Psoas muscle (tissue), 8 donors: ENCODE measurements around the gene OCEL1. TPM values are rescaled to one million over a fixed set of nuclear protein-coding genes. Genes with fewer than 3 reads are reported as not detected.

Experiments used
- ATAC-seq, 4 donors: fragments of 200-7000 bp; cut with Tn5 transposase; one replicate each; pipeline ENCODE4 v1.9.1; 2020; ENCODE audit warnings: moderate library complexity in 3 of 4, mild to moderate bottlenecking in 2 of 4
- DNase-seq, 2 donors: peaks; one replicate each; pipeline ENCODE4 v3.0.0-alpha.2; 2020
- H3K27ac ChIP-seq: fragments of 200-600 bp; one replicate; pipeline ENCODE4 v1.8.0; 2022
- H3K27me3 ChIP-seq, 3 donors: fragments of 200-600 bp in 1 of 3; one replicate each; pipeline versions ENCODE4 v1.6.1 to v1.8.0; 2013 to 2022; ENCODE audit warnings: low read length in 2 of 3, mild to moderate bottlenecking in 2 of 3, moderate library complexity in 1 of 3; ENCODE audit not compliant: insufficient read depth in 3 of 3
- H3K36me3 ChIP-seq, 2 donors: fragments of 200-600 bp in 1 of 2; one replicate each; pipeline versions ENCODE4 v1.6.1 to v1.8.0; 2013 to 2022; ENCODE audit warnings: low read depth in 1 of 2, mild to moderate bottlenecking in 1 of 2, moderate library complexity in 1 of 2; ENCODE audit not compliant: insufficient read depth in 1 of 2
- H3K4me1 ChIP-seq: fragments of 200-600 bp; one replicate; pipeline ENCODE4 v1.8.0; 2022
- H3K4me3 ChIP-seq: fragments of 200-600 bp; one replicate; pipeline ENCODE4 v1.8.0; 2022; ENCODE audit warnings: mild to moderate bottlenecking
- H3K9me3 ChIP-seq: fragments of 200-600 bp; one replicate; pipeline ENCODE4 v1.8.0; 2022
- WGBS, 3 donors: extraction: QIAGEN DNeasy Blood & Tissue Kit; methylation state at CpG; one replicate each; pipeline versions ENCODE4 v1.1.6 to v1.1.7; 2013; 5-methylcytosine and 5-hydroxymethylcytosine counted together
- intact Hi-C, 2 donors: fragments of 100-400 bp; cut with DNase I; formaldehyde crosslinking; loops; one replicate each; pipeline versions ENCODE4 v1.11.0 to v1.14.2; 2022
- polyA plus RNA-seq, 3 donors: library from polyadenylated mRNA; stranded (reverse); fragments of 200-250 nt; gene quantifications; one replicate each; pipeline ENCODE4 v1.2.3, GENCODE V29; 2013
- total RNA-seq, 4 donors: library from RNA; stranded (reverse); fragmentation: NEBNext Ultra II Directional in 2 of 4; extraction: Animal tissue kit (Norgen Biotek cat#: 25700) in 2 of 4; gene quantifications; one replicate each; pipeline versions ENCODE4 v1.2.1 to v1.2.4, GENCODE V29; 2021 to 2023
- TF ChIP-seq, protein P1 (sequence below): fragments of 200-600 bp; IDR thresholded peaks from one replicate; pipeline ENCODE4 v1.8.0; 2022; ENCODE audit warnings: antibody characterized with exemption
- donor health status: healthy with polysubstance abuse.
- donor health status: DM: no; HTN: no; CAD: no; lungs with moderate emphysema.
- donor health status: Bipolar disorder and iron deficiency.
- donor health status: healthy.
- donor health status: DM: yes; HTN: yes; CAD: no.
- donor health status: DM: no; HTN: no; CAD: no.
- donor health status: DM: no; HTN: no; CAD: no.
- donor health status: DM: yes; HTN: yes; CAD: no.

The OCEL1 gene
- total and polyA plus RNA-seq, 7 donors: 15.6 to 37.1 (median 19.6) TPM

DNA sequence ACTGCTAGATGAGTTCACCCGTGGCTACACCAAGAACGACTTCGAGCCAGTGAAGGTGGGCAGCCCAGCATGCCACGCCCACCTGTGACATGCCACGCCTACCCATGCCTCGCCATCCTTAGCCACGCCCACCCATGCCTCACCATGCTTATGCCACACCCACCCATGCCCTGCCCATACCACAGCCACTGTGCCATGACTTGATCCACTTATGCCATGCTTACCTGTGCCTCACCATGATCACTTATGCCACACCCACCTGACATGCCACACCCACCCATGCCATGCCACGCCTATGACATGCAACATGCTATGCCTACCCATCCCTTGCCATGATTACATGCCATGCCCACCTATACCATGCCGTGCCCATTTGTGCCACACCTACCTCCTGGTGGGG, 23.8 kb upstream of the OCEL1 start:
- Histone ChIP-seq H3K9me3 (no peaks in the 10 kb centered on the region), H3K4me3 (no peak overlapping the region), H3K4me1 (no peaks in the 10 kb centered on the region), H3K27me3 (no peaks in the 10 kb centered on the region), H3K27ac (no peak overlapping the region), H3K36me3 (peaks cover 0 to 67% of the 10 kb centered on the region in 2 donors)
- TF ChIP-seq, protein P1, sequence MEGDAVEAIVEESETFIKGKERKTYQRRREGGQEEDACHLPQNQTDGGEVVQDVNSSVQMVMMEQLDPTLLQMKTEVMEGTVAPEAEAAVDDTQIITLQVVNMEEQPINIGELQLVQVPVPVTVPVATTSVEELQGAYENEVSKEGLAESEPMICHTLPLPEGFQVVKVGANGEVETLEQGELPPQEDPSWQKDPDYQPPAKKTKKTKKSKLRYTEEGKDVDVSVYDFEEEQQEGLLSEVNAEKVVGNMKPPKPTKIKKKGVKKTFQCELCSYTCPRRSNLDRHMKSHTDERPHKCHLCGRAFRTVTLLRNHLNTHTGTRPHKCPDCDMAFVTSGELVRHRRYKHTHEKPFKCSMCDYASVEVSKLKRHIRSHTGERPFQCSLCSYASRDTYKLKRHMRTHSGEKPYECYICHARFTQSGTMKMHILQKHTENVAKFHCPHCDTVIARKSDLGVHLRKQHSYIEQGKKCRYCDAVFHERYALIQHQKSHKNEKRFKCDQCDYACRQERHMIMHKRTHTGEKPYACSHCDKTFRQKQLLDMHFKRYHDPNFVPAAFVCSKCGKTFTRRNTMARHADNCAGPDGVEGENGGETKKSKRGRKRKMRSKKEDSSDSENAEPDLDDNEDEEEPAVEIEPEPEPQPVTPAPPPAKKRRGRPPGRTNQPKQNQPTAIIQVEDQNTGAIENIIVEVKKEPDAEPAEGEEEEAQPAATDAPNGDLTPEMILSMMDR: no peak
- no peak for ATAC-seq
- 89 to 95% (median 90%) methylated on average over 9 of the region's 9 CpGs for WGBS, 3 donors
- DNase-seq: no peak
- intact Hi-C loops: loop anchor here (5.0 to 10.0 kb wide), 2 partner anchors 57 to 80 kb away; partner anchors contain the start of gene ANKLE1 (in 1 of the 2)

DNA sequence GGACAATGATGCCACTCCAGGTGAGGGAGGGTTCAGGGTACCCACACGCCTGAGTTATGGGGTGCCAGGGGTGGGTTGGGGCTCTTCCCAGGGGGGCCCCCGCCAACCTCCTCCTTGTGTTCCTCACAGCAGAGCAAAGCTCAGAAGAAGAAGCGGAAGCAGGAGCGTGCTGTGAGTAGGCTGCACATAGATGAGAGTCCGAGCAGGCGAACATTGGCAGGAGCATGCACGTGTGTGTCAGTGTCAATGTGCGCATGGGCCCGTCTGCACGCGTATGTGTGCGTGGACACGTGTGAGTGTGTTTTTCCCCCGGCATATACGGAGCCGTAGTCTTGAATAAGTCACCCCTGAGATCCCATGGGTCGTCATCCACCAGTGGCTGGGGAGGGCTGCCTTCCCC, 23.3 kb upstream of the OCEL1 start:
- intact Hi-C loops: loop anchor here (5.0 to 10.0 kb wide), 2 partner anchors 58 to 80 kb away; partner anchors contain the start of gene ANKLE1 (in 1 of the 2)
- no peak overlapping the region for H3K27ac ChIP-seq
- no peaks in the 10 kb centered on the region for H3K9me3 ChIP-seq
- 90 to 95% (median 92%) methylated on average over 17 of the region's 17 CpGs for WGBS, 3 donors
- no peaks in the 10 kb centered on the region for H3K27me3 ChIP-seq
- H3K4me3 ChIP-seq: no peak overlapping the region
- no peaks in the 10 kb centered on the region for H3K4me1 ChIP-seq
- TF ChIP-seq, protein P1: no peak
- no peak for DNase-seq
- peaks cover 0 to 63% of the 10 kb centered on the region in 2 donors for H3K36me3 ChIP-seq
- ATAC-seq: no peak

DNA sequence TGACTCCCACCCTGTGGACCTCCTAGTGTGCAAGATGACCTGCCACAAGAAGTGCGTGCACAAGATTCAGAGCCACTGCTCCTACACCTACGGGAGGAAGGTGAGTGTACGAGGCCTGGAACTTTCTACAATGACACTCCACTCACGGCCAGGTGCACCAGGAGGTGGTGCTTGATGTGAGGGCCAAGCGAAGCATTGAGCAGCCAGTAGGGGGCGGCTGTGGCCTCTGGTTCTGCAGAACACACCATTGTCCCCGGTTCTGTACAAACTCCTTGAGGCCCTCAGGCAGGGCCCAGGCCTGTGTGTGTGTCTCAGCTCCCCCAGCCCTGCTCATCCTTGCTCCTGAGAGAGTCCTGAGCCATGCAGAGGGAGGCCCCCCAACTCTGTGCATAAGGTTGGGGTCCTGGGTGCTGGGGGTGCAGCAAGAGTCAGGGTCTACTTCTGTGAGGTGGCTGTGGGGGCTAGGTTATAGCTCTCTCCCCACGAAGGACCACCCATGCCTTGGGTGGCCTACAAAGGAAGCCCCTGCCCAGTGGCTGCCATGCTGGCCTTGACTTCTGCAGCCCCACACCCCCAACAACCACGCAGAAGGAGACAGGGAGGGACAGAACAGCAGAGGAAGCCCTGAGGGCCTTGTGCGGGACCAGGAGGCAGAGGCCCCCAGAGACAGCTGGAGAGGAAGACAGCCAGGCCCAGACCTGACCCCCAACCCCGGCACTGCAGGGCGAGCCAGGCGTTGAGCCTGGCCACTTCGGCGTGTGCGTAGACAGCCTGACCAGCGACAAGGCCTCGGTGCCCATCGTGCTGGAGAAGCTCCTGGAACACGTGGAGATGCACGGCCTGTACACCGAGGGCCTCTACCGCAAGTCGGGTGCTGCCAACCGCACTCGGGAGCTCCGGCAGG, 20.5 kb upstream of the OCEL1 start:
- DNase-seq: peak in 1 of 2 donors; percentile 76
- TF ChIP-seq, protein P1: peak; percentile 56
- no peak overlapping the region for H3K4me3 ChIP-seq
- H3K27ac ChIP-seq: no peak overlapping the region
- H3K27me3 ChIP-seq: no peaks in the 10 kb centered on the region
- H3K4me1 ChIP-seq: no peaks in the 10 kb centered on the region
- peak in 3 of 4 donors; percentile 54 to 77 (median 75) for ATAC-seq
- intact Hi-C loops: loop anchor here in 1 of 2 donors (2.0 to 10.0 kb wide), 2 partner anchors 61 to 77 kb away; no protein-coding TSS in a partner anchor
- no peaks in the 10 kb centered on the region for H3K9me3 ChIP-seq
- H3K36me3 ChIP-seq: peaks cover 0 to 45% of the 10 kb centered on the region in 2 donors
- 79 to 84% (median 84%) methylated on average over 26 to 27 of the region's 27 CpGs for WGBS, 3 donors

DNA sequence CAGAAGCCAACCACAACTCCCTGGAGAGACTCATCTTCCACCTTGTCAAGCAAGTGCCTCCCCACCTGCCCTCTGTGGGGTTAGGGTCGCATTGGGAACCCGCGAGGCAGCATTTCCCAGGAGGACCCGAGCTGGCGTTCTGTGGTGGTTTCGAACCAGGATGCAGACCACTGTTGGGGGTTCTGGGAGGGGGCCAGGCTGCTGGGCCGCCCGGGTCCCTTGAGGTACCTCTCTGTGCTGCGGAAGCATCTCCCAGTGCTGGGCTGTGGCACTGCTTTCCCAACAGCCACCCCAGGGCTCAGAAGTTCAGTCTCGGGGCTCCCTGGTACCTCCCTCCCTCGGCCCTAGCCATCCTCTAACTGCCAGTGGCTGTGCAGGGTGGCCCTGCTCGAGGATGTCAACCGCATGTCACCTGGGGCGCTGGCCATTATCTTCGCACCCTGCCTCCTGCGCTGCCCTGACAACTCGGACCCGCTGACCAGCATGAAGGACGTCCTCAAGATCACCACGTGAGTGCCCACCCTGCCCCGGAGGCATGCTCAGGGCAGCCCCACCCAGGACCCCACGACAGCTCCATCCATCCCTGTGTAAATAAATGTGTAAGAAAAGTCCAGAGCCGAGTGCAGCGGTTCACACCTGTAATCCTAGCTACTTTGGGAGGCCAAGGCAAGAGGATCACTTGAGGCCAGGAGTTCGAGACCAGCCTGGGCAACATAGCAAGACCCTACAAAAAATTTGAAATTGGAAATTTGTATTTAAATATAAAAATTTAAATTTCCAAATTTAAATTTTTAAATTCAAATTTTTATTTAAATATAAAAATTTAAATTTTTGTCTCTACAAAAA, 19.1 kb upstream of the OCEL1 start:
- WGBS, 3 donors: 92 to 95% (median 95%) methylated on average over 25 of the region's 25 CpGs
- H3K4me1 ChIP-seq: no peaks in the 10 kb centered on the region
- DNase-seq (no peak), ATAC-seq (no peak)
- H3K27ac ChIP-seq: no peak overlapping the region
- TF ChIP-seq, protein P1: no peak
- no peaks in the 10 kb centered on the region for H3K9me3 ChIP-seq
- intact Hi-C loops: loop anchor here in 1 of 2 donors (10.0 kb wide), 1 partner anchor 62 kb away; no protein-coding TSS in a partner anchor
- peaks cover 0 to 44% of the 10 kb centered on the region in 2 donors for H3K36me3 ChIP-seq
- no peak overlapping the region for H3K4me3 ChIP-seq
- H3K27me3 ChIP-seq: no peaks in the 10 kb centered on the region
